H9 (cell line): ENCODE data around the gene NEUROD1. TPM values are rescaled to one million over a fixed set of nuclear protein-coding genes. Genes with fewer than 3 reads are reported as not detected.
"Not testable (repeated sequence)": the region's sequence is repeated elsewhere in the genome, so short reads cannot be mapped to it uniquely, and the experiment has no call there.

Experiments used
- DNase-seq: peaks from one replicate; pipeline ENCODE4 v3.0.0-alpha.2; 2017
- H2AFZ ChIP-seq: one replicate; pipeline ENCODE4 v1.6.1; 2013; ENCODE audit warnings: mild to moderate bottlenecking, low read length, control low read depth, moderate library complexity
- H2AK5ac ChIP-seq: 2 replicates; pipeline ENCODE4 v1.6.1; 2013; ENCODE audit warnings: low read length, control low read depth, mixed read lengths; ENCODE audit not compliant: insufficient read length
- H2BK120ac ChIP-seq: one replicate; pipeline ENCODE4 v1.6.1; 2013; ENCODE audit warnings: low read depth, mild to moderate bottlenecking, low read length, control low read depth, inconsistent platforms; ENCODE audit not compliant: poor library complexity, severe bottlenecking
- H2BK12ac ChIP-seq: 2 replicates; pipeline ENCODE4 v1.6.1; 2013; ENCODE audit warnings: low read length, control low read depth, mixed read lengths, low read depth; ENCODE audit not compliant: insufficient read length
- H2BK15ac ChIP-seq: 2 replicates; pipeline ENCODE4 v1.6.1; 2013; ENCODE audit warnings: low read depth, low read length, control low read depth
- H2BK20ac ChIP-seq: one replicate; pipeline ENCODE4 v1.6.1; 2013; ENCODE audit warnings: low read depth, mild to moderate bottlenecking, low read length, control low read depth, inconsistent platforms; ENCODE audit not compliant: poor library complexity, severe bottlenecking
- H2BK5ac ChIP-seq: 2 replicates; pipeline ENCODE4 v1.6.1; 2013; ENCODE audit warnings: low read length, control low read depth, mixed read lengths; ENCODE audit not compliant: insufficient read length
- H3K14ac ChIP-seq: 2 replicates; pipeline ENCODE4 v1.6.1; 2013; ENCODE audit warnings: low read length, control low read depth; ENCODE audit not compliant: insufficient read depth
- H3K18ac ChIP-seq: 2 replicates; pipeline ENCODE4 v1.6.1; 2013; ENCODE audit warnings: low read depth, mild to moderate bottlenecking, mixed read lengths, low read length, control low read depth; ENCODE audit not compliant: insufficient read length
- H3K23ac ChIP-seq: 2 replicates; pipeline ENCODE4 v1.6.1; 2013; ENCODE audit warnings: low read length, control low read depth, mixed read lengths, low read depth; ENCODE audit not compliant: insufficient read length
- H3K23me2 ChIP-seq: 2 replicates; pipeline ENCODE4 v1.6.1; 2013; ENCODE audit warnings: low read depth, mild to moderate bottlenecking, mixed read lengths, low read length, control low read depth; ENCODE audit not compliant: insufficient read length, poor library complexity, severe bottlenecking
- H3K27ac ChIP-seq: 2 replicates; pipeline ENCODE4 v1.5.1; 2013; ENCODE audit warnings: low read length, control low read depth, mixed read lengths, low read depth; ENCODE audit not compliant: insufficient read length
- H3K27me3 ChIP-seq: 2 replicates; pipeline ENCODE4 v1.6.1; 2013; ENCODE audit warnings: low read length, control low read depth, inconsistent platforms; ENCODE audit not compliant: insufficient read depth
- H3K4ac ChIP-seq: 2 replicates; pipeline ENCODE4 v1.6.1; 2013; ENCODE audit warnings: low read depth, mild to moderate bottlenecking, control low read depth, inconsistent platforms, low read length, moderate library complexity
- H3K4me1 ChIP-seq: 2 replicates; pipeline ENCODE4 v1.6.1; 2013; ENCODE audit warnings: low read length, control low read depth, inconsistent platforms; ENCODE audit not compliant: insufficient read depth
- H3K4me2 ChIP-seq: 2 replicates; pipeline ENCODE4 v1.6.1; 2013; ENCODE audit warnings: low read length, control low read depth, mixed read lengths; ENCODE audit not compliant: insufficient read length, insufficient read depth
- H3K56ac ChIP-seq: 2 replicates; pipeline ENCODE4 v1.6.1; 2013; ENCODE audit warnings: low read depth, mild to moderate bottlenecking, mixed read lengths, low read length, control low read depth; ENCODE audit not compliant: insufficient read length
- H3K79me1 ChIP-seq: 2 replicates; pipeline ENCODE4 v1.6.1; 2013; ENCODE audit warnings: low read depth, mild to moderate bottlenecking, moderate library complexity, low read length, control low read depth, inconsistent platforms; ENCODE audit not compliant: insufficient read depth, poor library complexity, severe bottlenecking
- H3K79me2 ChIP-seq: 2 replicates; pipeline ENCODE4 v1.6.1; 2013; ENCODE audit warnings: low read length, control low read depth, inconsistent platforms; ENCODE audit not compliant: insufficient read depth
- H3K9ac ChIP-seq: 2 replicates; pipeline ENCODE4 v1.6.1; 2013; ENCODE audit warnings: low read length, control low read depth, mixed read lengths; ENCODE audit not compliant: insufficient read length; ENCODE audit errors: extremely low read depth
- H3K9me3 ChIP-seq: one replicate; pipeline ENCODE4 v1.6.1; 2013; ENCODE audit warnings: low read depth, low read length, inconsistent platforms; ENCODE audit not compliant: control insufficient read depth
- H3T11ph ChIP-seq: one replicate; pipeline ENCODE4 v1.6.1; 2013; ENCODE audit warnings: mild to moderate bottlenecking, low read length, control low read depth, inconsistent platforms
- H4K20me1 ChIP-seq: one replicate; pipeline ENCODE4 v1.6.1; 2013; ENCODE audit not compliant: control insufficient read depth, insufficient read length, insufficient read depth
- H4K5ac ChIP-seq: 2 replicates; pipeline ENCODE4 v1.6.1; 2013; ENCODE audit warnings: low read depth, mild to moderate bottlenecking, mixed read lengths, low read length, control low read depth; ENCODE audit not compliant: insufficient read length
- H4K8ac ChIP-seq: replicated peaks from 2 replicates; pipeline ENCODE4 v1.6.1; 2013; ENCODE audit warnings: low read length, control low read depth, mixed read lengths, low read depth; ENCODE audit not compliant: insufficient read length
- H4K91ac ChIP-seq: 2 replicates; pipeline ENCODE4 v1.6.1; 2013; ENCODE audit warnings: low read depth, mild to moderate bottlenecking, moderate library complexity, mixed read lengths, low read length, control low read depth; ENCODE audit not compliant: insufficient read length
- H3K27ac Mint-ChIP-seq, 3 experiments: 2 replicates in 2 of 3; 3 replicates in 1 of 3; pipeline ENCODE4 v1.8.0; 2020 to 2021; ENCODE audit warnings: mixed read lengths in 3 of 3, mild to moderate bottlenecking in 1 of 3, moderate library complexity in 1 of 3
- H3K27me3 Mint-ChIP-seq: 2 replicates; pipeline ENCODE4 v1.8.0; 2021; ENCODE audit warnings: low read depth, mild to moderate bottlenecking, moderate library complexity, mixed read lengths
- H3K36me3 Mint-ChIP-seq, 3 experiments: 2 replicates in 2 of 3; 3 replicates in 1 of 3; pipeline ENCODE4 v1.8.0; 2020 to 2021; ENCODE audit warnings: low read depth in 3 of 3, mixed read lengths in 3 of 3; ENCODE audit not compliant: insufficient read depth in 1 of 3
- H3K4me1 Mint-ChIP-seq, 2 experiments: 2 replicates each; pipeline ENCODE4 v1.8.0; 2020; ENCODE audit warnings: mixed read lengths in 2 of 2
- H3K4me3 Mint-ChIP-seq, 2 experiments: 2 replicates in 1 of 2; 3 replicates in 1 of 2; pipeline ENCODE4 v1.8.0; 2020 to 2021; ENCODE audit warnings: mild to moderate bottlenecking in 2 of 2, mixed read lengths in 2 of 2, moderate library complexity in 1 of 2
- H3K9me3 Mint-ChIP-seq, 2 experiments: 2 replicates in 1 of 2; 3 replicates in 1 of 2; pipeline ENCODE4 v1.8.0; 2020; ENCODE audit warnings: mild to moderate bottlenecking in 2 of 2, mixed read lengths in 2 of 2, moderate library complexity in 1 of 2
- CTCF ChIP-seq: fragments of 200-600 bp; sonication (generic); conservative IDR thresholded peaks from 3 replicates; pipeline ENCODE4 v1.8.0; 2021; ENCODE audit warnings: antibody characterized with exemption, mild to moderate bottlenecking
- WGBS: extraction: QIAGEN DNeasy Blood & Tissue Kit; methylation state at CpG from one replicate; pipeline ENCODE4 v1.1.7; 2013; ENCODE audit warnings: missing lambda C conversion rate, low lambda C conversion rate, mixed read lengths; ENCODE audit not compliant: insufficient read length; ENCODE audit errors: extremely low coverage; 5-methylcytosine and 5-hydroxymethylcytosine counted together
- total RNA-seq: library from RNA; stranded (reverse); gene quantifications from 2 replicates; pipeline ENCODE4 v1.2.1, GENCODE V29; 2021

The NEUROD1 gene
- total RNA-seq, 1 experiment from 2014 or later, result not detected

- WGBS, result no CpG with 5 or more reads among the region's 2 CpGs
- Histone ChIP-seq H3K79me1 (no peaks in the 10 kb centered on the region), H2AK5ac (no peak overlapping the region), H3K79me2 (no peaks in the 10 kb centered on the region), H2BK15ac (no peak overlapping the region), H3K9ac (no peak overlapping the region), H2BK5ac (no peak overlapping the region), H3K4me2 (no peak overlapping the region), H4K91ac (no peak overlapping the region), H2AFZ (no peak overlapping the region), H3K27me3 (no peaks in the 10 kb centered on the region), H4K8ac (no peak overlapping the region), H3K23ac (no peak overlapping the region), H3K4ac (no peak overlapping the region), H3K14ac (no peak overlapping the region), H4K20me1 (no peaks in the 10 kb centered on the region), H3K23me2 (no peaks in the 10 kb centered on the region), H2BK120ac (no peak overlapping the region), H3K27ac (no peak overlapping the region), H3K4me1 (no peaks in the 10 kb centered on the region), H3K18ac (no peak overlapping the region), H3K56ac (no peak overlapping the region), H4K5ac (no peak overlapping the region), H2BK20ac (no peak overlapping the region), H2BK12ac (no peak overlapping the region), H3K9me3 (no peaks in the 10 kb centered on the region), H3T11ph (no peak overlapping the region)
- no peaks in the 10 kb centered on the region for H3K4me1 Mint-ChIP-seq
- H3K9me3 Mint-ChIP-seq, result no peaks in the 10 kb centered on the region
- DNase-seq, result peak; percentile 61
- H3K36me3 Mint-ChIP-seq, result no peaks in the 10 kb centered on the region
- no peak overlapping the region for H3K27ac Mint-ChIP-seq
- H3K27me3 Mint-ChIP-seq, result no peaks in the 10 kb centered on the region
- TF ChIP-seq CTCF, result peak; percentile 88
- H3K4me3 Mint-ChIP-seq, result no peak overlapping the region
Observed at GRCh38 chr2:181715033-181715630, 34.8 kb upstream of the NEUROD1 start.

GRCh38 chr2:181711051-181711450, 30.7 kb upstream of the NEUROD1 start:
- DNase-seq, H4K8ac ChIP-seq, H3K27ac Mint-ChIP-seq, H3K4me1 Mint-ChIP-seq, H3K9me3 ChIP-seq, H3K9me3 Mint-ChIP-seq, H3K23ac ChIP-seq, H4K91ac ChIP-seq, H2BK15ac ChIP-seq, H3K4me1 ChIP-seq, H2BK5ac ChIP-seq, H3K79me2 ChIP-seq, H3K27ac ChIP-seq, H3K36me3 Mint-ChIP-seq, H3K23me2 ChIP-seq, H3K4me2 ChIP-seq, H3K27me3 Mint-ChIP-seq, H2BK12ac ChIP-seq, H3K4me3 Mint-ChIP-seq, H2BK20ac ChIP-seq, H3K18ac ChIP-seq, H4K5ac ChIP-seq, H2AFZ ChIP-seq, H3K79me1 ChIP-seq, H3K14ac ChIP-seq, H2AK5ac ChIP-seq, H4K20me1 ChIP-seq, H2BK120ac ChIP-seq, H3K27me3 ChIP-seq, H3K4ac ChIP-seq, H3K9ac ChIP-seq, H3K56ac ChIP-seq, H3T11ph ChIP-seq: not testable (repeated sequence)
